Testis (tissue), 3 donors: Measurements from ENCODE around the gene TNFSF11. TPM values are rescaled to one million over a fixed set of nuclear protein-coding genes. Genes with fewer than 3 reads are reported as not detected.

Experiments used
- DNase-seq: peaks from one replicate; pipeline ENCODE4 v3.0.0-alpha.2; 2019
- H3K27ac ChIP-seq, 2 donors: fragments of 200-600 bp; sonication (generic); one replicate each; pipeline ENCODE4 v1.5.1; 2019
- H3K27me3 ChIP-seq: fragments of 200-600 bp; sonication (generic); one replicate; pipeline ENCODE4 v1.5.1; 2019
- H3K36me3 ChIP-seq: fragments of 200-600 bp; sonication (generic); one replicate; pipeline ENCODE4 v1.5.1; 2017; ENCODE audit warnings: low read depth; ENCODE audit errors: missing control alignments
- H3K4me1 ChIP-seq: fragments of 200-600 bp; sonication (generic); one replicate; pipeline ENCODE4 v1.5.1; 2019
- H3K4me3 ChIP-seq, 2 donors: fragments of 200-600 bp; sonication (generic); one replicate each; pipeline ENCODE4 v1.5.1; 2017 to 2019
- H3K9me3 ChIP-seq: fragments of 200-600 bp; sonication (generic); one replicate; pipeline ENCODE4 v1.5.1; 2017
- POLR2A ChIP-seq: fragments of 450-650 bp; IDR thresholded peaks from one replicate; pipeline ENCODE4 v1.6.1; 2017; ENCODE audit warnings: antibody characterized with exemption, mild to moderate bottlenecking, moderate library complexity
- WGBS, 2 donors: methylation state at CpG; one replicate each; pipeline ENCODE4 v1.1.5; 2018; 5-methylcytosine and 5-hydroxymethylcytosine counted together
- intact Hi-C: fragments of 100-400 bp; cut with DNase I; formaldehyde crosslinking; loops from one replicate; pipeline ENCODE4 v1.15.1; 2023; ENCODE audit warnings: low total_unique reads
- polyA plus RNA-seq: library from polyadenylated mRNA; stranded (reverse); fragments of 350-450 nt; fragmentation: Illumina TruSeq; extraction: RNeasy Lipid Tissue Mini Kit (QIAGEN cat#74804); gene quantifications from one replicate; pipeline ENCODE4 v1.2.3, GENCODE V29; 2014; ENCODE audit warnings: low read depth, low replicate concordance; ENCODE audit not compliant: insufficient read depth
- total RNA-seq, 2 donors: library from RNA; depleted of rRNA; stranded (reverse); fragments of >200 nt; gene quantifications; one replicate each; pipeline ENCODE4 v1.2.3, GENCODE V29; 2016
- TF ChIP-seq, protein P1 (sequence below), 3 experiments: fragments of 450-650 bp in 2 of 3; fragments of 200-600 bp in 1 of 3; sonication (generic) in 1 of 3; IDR thresholded peaks; one replicate each; pipeline ENCODE4 v1.5.1; 2016 to 2019; ENCODE audit warnings: antibody characterized with exemption in 3 of 3, mild to moderate bottlenecking in 2 of 3, moderate library complexity in 1 of 3

The TNFSF11 gene
- total and polyA plus RNA-seq, 3 donors from 2014 or later: 0.93 to 2.0 (median 1.8) TPM

DNA sequence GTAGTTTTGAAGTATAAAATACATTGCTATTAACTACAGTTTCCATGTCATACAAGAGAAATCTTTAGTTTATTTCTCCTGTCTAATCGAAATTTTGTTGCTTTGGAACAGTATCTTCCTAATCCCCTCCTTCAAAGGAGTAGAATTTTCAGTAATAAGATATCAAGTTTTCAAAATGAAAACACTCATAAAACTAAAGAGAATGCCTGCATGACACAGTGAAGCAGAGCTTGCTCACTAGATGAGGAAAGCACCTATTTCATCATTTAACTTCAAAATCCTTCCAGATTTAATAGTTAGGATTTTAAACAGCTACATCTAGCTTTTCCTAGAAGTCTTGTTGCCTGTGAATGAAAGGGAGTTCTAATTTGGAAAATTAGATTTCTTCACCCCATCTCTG is 80.8 kb downstream of the TNFSF11 start:
- H3K36me3 ChIP-seq: no peaks in the 10 kb centered on the region
- 71 to 76% methylated on average over 1 of the region's 1 CpG for WGBS, 2 donors
- no peak for TF ChIP-seq POLR2A
- TF ChIP-seq, protein P1, sequence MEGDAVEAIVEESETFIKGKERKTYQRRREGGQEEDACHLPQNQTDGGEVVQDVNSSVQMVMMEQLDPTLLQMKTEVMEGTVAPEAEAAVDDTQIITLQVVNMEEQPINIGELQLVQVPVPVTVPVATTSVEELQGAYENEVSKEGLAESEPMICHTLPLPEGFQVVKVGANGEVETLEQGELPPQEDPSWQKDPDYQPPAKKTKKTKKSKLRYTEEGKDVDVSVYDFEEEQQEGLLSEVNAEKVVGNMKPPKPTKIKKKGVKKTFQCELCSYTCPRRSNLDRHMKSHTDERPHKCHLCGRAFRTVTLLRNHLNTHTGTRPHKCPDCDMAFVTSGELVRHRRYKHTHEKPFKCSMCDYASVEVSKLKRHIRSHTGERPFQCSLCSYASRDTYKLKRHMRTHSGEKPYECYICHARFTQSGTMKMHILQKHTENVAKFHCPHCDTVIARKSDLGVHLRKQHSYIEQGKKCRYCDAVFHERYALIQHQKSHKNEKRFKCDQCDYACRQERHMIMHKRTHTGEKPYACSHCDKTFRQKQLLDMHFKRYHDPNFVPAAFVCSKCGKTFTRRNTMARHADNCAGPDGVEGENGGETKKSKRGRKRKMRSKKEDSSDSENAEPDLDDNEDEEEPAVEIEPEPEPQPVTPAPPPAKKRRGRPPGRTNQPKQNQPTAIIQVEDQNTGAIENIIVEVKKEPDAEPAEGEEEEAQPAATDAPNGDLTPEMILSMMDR (IDR thresholded peaks at IDR 0.05): no peak
- no peak for DNase-seq
- H3K4me1 ChIP-seq: no peaks in the 10 kb centered on the region
- no peak overlapping the region for H3K4me3 ChIP-seq
- intact Hi-C loops: no loop called here
- no peaks in the 10 kb centered on the region for H3K27me3 ChIP-seq
- no peak overlapping the region for H3K27ac ChIP-seq
- no peaks in the 10 kb centered on the region for H3K9me3 ChIP-seq

DNA sequence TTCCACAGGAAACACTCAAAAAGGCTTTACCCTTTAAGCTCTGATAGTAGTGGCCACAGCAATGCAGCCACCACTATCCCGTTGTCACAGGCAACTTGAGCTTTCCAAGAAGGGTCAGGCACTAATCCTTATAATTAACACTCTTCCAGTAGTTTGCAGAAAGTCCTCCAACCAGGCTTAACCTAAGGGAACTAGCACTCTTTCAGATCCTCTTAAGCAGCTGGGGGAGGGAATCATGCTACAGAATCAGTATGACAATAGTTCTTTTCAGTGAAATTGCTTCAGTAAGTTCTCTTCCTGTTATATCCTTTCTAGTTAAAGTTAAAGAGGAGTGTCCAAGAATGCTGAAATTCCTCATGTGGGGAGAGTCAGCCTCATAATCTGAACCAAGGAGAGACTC is 82.2 kb downstream of the TNFSF11 start:
- Histone ChIP-seq H3K4me1 (no peaks in the 10 kb centered on the region), H3K27me3 (no peaks in the 10 kb centered on the region), H3K4me3 (no peak overlapping the region), H3K27ac (no peak overlapping the region), H3K36me3 (no peaks in the 10 kb centered on the region), H3K9me3 (no peaks in the 10 kb centered on the region)
- TF ChIP-seq, protein P1 (IDR thresholded peaks at IDR 0.05): no peak
- no peak for TF ChIP-seq POLR2A
- 25 to 48% methylated on average over 1 of the region's 1 CpG for WGBS, 2 donors
- intact Hi-C loops: no loop called here
- no peak for DNase-seq

DNA sequence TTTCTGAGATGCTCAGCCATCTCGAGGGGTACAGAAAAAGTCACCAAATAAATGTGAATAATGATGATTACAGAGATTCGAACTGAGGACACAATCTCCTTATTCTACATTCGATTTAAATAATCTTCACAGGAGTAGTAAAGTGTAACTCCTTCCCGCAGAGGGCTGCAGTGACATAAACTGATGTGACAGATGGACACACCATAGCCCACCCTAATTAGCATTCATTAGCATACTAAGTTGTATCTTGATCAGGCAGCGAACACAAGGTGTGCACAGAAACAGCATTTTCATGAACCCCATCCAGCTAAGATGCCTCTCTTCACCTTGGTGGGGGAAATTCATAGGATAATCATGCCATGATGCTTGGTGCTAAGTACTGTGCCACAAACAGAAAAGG is 83.0 kb downstream of the TNFSF11 start:
- H3K27ac ChIP-seq: no peak overlapping the region
- no peaks in the 10 kb centered on the region for H3K27me3 ChIP-seq
- H3K9me3 ChIP-seq: no peaks in the 10 kb centered on the region
- no peak for DNase-seq
- 91 to 94% methylated on average over 5 of the region's 5 CpGs for WGBS, 2 donors
- intact Hi-C loops: no loop called here
- peaks cover 6% of the 10 kb centered on the region for H3K4me1 ChIP-seq
- no peak overlapping the region for H3K4me3 ChIP-seq
- no peaks in the 10 kb centered on the region for H3K36me3 ChIP-seq
- TF ChIP-seq, protein P1 (IDR thresholded peaks at IDR 0.05): no peak
- no peak for TF ChIP-seq POLR2A

Other genes with a start within 250 kb of the TNFSF11 start
- gene FAM216B, start 207.4 kb downstream of the TNFSF11 start, total RNA-seq: under 1 TPM in 1 of 2 donors, not detected in 1; 0.16 TPM
- gene FAM216B, start 207.4 kb downstream of the TNFSF11 start, polyA plus RNA-seq: 1.3 TPM